Neural progenitor cell (in vitro differentiated cells): ENCODE data around the gene MACROD2.

Source experiments
- EZH2phosphoT487 ChIP-seq: fragments of 200-600 bp; sonication (generic); IDR thresholded peaks from 2 replicates; pipeline ENCODE4 v1.6.1; 2017; ENCODE audit warnings: antibody characterized with exemption
- TF ChIP-seq, protein P1 (sequence below): fragments of 200-600 bp; sonication (generic); IDR thresholded peaks from 2 replicates; pipeline ENCODE4 v1.5.1; 2017; ENCODE audit warnings: antibody characterized with exemption, mild to moderate bottlenecking

DNA sequence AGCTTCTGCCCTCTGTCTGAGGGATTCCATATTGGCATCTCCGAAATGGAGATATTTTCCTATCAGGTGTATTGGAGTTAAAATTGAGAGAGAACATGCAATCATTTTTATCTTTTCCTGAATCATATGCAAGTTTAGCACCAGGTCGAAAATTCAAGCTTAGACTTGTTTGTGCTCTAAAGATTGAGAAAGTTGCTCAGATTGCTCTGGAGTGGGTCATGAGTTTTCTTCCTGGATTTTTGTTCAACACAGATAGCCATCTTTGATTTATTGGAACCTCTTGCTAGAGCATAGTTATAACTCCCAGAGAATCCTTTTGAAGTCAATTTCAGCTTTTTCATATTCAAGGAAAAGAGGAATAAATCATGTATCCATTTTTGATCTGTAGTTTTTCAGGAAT is 715.6 kb downstream of the MACROD2 start:
- TF ChIP-seq, protein P1, sequence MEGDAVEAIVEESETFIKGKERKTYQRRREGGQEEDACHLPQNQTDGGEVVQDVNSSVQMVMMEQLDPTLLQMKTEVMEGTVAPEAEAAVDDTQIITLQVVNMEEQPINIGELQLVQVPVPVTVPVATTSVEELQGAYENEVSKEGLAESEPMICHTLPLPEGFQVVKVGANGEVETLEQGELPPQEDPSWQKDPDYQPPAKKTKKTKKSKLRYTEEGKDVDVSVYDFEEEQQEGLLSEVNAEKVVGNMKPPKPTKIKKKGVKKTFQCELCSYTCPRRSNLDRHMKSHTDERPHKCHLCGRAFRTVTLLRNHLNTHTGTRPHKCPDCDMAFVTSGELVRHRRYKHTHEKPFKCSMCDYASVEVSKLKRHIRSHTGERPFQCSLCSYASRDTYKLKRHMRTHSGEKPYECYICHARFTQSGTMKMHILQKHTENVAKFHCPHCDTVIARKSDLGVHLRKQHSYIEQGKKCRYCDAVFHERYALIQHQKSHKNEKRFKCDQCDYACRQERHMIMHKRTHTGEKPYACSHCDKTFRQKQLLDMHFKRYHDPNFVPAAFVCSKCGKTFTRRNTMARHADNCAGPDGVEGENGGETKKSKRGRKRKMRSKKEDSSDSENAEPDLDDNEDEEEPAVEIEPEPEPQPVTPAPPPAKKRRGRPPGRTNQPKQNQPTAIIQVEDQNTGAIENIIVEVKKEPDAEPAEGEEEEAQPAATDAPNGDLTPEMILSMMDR, result no peak
- TF ChIP-seq EZH2phosphoT487, result no peak
